Pulmonary artery endothelial cell (primary cell): ENCODE measurements around the gene EIF4G1. TPM values are rescaled to one million over a fixed set of nuclear protein-coding genes. Genes with fewer than 3 reads are reported as not detected.
A peak's percentile ranks its signal among the peaks of the same experiment; 100 is the strongest.

ENCODE experiments used
- DNase-seq: peaks from one replicate; pipeline ENCODE4 v3.0.0-alpha.2; 2011; ENCODE audit warnings: low read depth, low spot score
- total RNA-seq: library from RNA; depleted of rRNA; stranded (reverse); fragments of >200 nt; gene quantifications from 2 replicates; pipeline ENCODE4 v1.2.3, GENCODE V29; 2014

EIF4G1 gene
- total RNA-seq, 1 donor from 2014 or later, result 340 TPM

- DNase-seq, result no peak
Observed at GRCh38 chr3:184300378-184300720, 14.1 kb upstream of the EIF4G1 start.

- no peak for DNase-seq
Observed at GRCh38 chr3:184305577-184305976, 8.8 kb upstream of the EIF4G1 start.

GRCh38 chr3:184306341-184306972 is 7.9 kb upstream of the EIF4G1 start:
- DNase-seq, result no peak

GRCh38 chr3:184307915-184308314 is 6.5 kb upstream of the EIF4G1 start:
- DNase-seq, result no peak

GRCh38 chr3:184308744-184309143 is 5.7 kb upstream of the EIF4G1 start:
- DNase-seq, result no peak

GRCh38 chr3:184311633-184312032 is 2.8 kb upstream of the EIF4G1 start:
- DNase-seq, result no peak

GRCh38 chr3:184314700-184315542 is 515 bp downstream of the EIF4G1 start:
- no peak for DNase-seq

GRCh38 chr3:184315543-184315867 is 1.1 kb downstream of the EIF4G1 start:
- DNase-seq, result no peak

GRCh38 chr3:184315871-184316661 is 1.7 kb downstream of the EIF4G1 start:
- DNase-seq, result no peak

GRCh38 chr3:184316792-184317191 is 2.4 kb downstream of the EIF4G1 start:
- DNase-seq, result no peak

GRCh38 chr3:184317201-184317600 is 2.8 kb downstream of the EIF4G1 start:
- DNase-seq, result no peak

GRCh38 chr3:184320104-184320445 is 5.7 kb downstream of the EIF4G1 start:
- peak; percentile 81 for DNase-seq

GRCh38 chr3:184321666-184322065 is 7.3 kb downstream of the EIF4G1 start:
- DNase-seq, result no peak

GRCh38 chr3:184322731-184323487 is 8.5 kb downstream of the EIF4G1 start:
- no peak for DNase-seq

- no peak for DNase-seq
Observed at GRCh38 chr3:184323696-184324095, 9.3 kb downstream of the EIF4G1 start.

- DNase-seq, result no peak
Observed at GRCh38 chr3:184325269-184325668, 10.9 kb downstream of the EIF4G1 start.

GRCh38 chr3:184325715-184326369 is 11.4 kb downstream of the EIF4G1 start:
- DNase-seq, result no peak

- DNase-seq, result no peak
Observed at GRCh38 chr3:184327171-184327570, 12.8 kb downstream of the EIF4G1 start.

- DNase-seq, result no peak
Observed at GRCh38 chr3:184328516-184328915, 14.1 kb downstream of the EIF4G1 start.

GRCh38 chr3:184332370-184333090 is 18.1 kb downstream of the EIF4G1 start:
- DNase-seq, result peak; percentile 92

GRCh38 chr3:184333190-184333589 is 18.8 kb downstream of the EIF4G1 start:
- DNase-seq, result no peak
